ENCODE measurements around the gene COPS7B. TPM values are rescaled to one million over a fixed set of nuclear protein-coding genes. Genes with fewer than 3 reads are reported as not detected.

COPS7B gene
- polyA plus RNA-seq, 1 experiment, result 52.7 TPM

GRCh38 chr2:231794383-231794782, 8.1 kb downstream of the COPS7B start:
- Histone ChIP-seq H3K27me3 (ENCODE audit: control insufficient read depth, insufficient read depth, low read length) (no peaks in the 10 kb centered on the region), H3K36me3 (ENCODE audit: control insufficient read depth, insufficient read depth, low read length) (peaks cover 13% of the 10 kb centered on the region), H3K4me3 (ENCODE audit: low read depth, low read length) (no peak overlapping the region)
- CTCF ChIA-PET, result interaction anchor here (1.9 kb wide), 1 partner anchor 106 kb away, joined by 7 read pairs; no protein-coding TSS in a partner anchor
- TF ChIP-seq, protein P1, sequence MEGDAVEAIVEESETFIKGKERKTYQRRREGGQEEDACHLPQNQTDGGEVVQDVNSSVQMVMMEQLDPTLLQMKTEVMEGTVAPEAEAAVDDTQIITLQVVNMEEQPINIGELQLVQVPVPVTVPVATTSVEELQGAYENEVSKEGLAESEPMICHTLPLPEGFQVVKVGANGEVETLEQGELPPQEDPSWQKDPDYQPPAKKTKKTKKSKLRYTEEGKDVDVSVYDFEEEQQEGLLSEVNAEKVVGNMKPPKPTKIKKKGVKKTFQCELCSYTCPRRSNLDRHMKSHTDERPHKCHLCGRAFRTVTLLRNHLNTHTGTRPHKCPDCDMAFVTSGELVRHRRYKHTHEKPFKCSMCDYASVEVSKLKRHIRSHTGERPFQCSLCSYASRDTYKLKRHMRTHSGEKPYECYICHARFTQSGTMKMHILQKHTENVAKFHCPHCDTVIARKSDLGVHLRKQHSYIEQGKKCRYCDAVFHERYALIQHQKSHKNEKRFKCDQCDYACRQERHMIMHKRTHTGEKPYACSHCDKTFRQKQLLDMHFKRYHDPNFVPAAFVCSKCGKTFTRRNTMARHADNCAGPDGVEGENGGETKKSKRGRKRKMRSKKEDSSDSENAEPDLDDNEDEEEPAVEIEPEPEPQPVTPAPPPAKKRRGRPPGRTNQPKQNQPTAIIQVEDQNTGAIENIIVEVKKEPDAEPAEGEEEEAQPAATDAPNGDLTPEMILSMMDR (IDR thresholded peaks at IDR 0.05; ENCODE audit: insufficient read depth, low read depth, low read length), result no peak
- no peak for DNase-seq (ENCODE audit: low read depth)
- POLR2A ChIA-PET, result no interaction called here

GRCh38 chr2:231795525-231796327, 9.5 kb downstream of the COPS7B start:
- POLR2A ChIA-PET, result no interaction called here
- Histone ChIP-seq H3K36me3 (ENCODE audit: control insufficient read depth, insufficient read depth, low read length) (peaks cover 12% of the 10 kb centered on the region), H3K27me3 (ENCODE audit: control insufficient read depth, insufficient read depth, low read length) (no peaks in the 10 kb centered on the region), H3K4me3 (ENCODE audit: low read depth, low read length) (no peak overlapping the region)
- TF ChIP-seq, protein P1 (IDR thresholded peaks at IDR 0.05; ENCODE audit: insufficient read depth, low read depth, low read length), result peak; percentile 54
- DNase-seq (ENCODE audit: low read depth), result no peak
- CTCF ChIA-PET, result interaction anchor here (1.1 to 2.7 kb wide), 7 partner anchors 10 to 121 kb away, joined by 3 to 12 read pairs (median 5); partner anchors contain the start of gene COPS7B

- Histone ChIP-seq H3K36me3 (ENCODE audit: control insufficient read depth, insufficient read depth, low read length) (peaks cover 6% of the 10 kb centered on the region), H3K4me3 (ENCODE audit: low read depth, low read length) (no peak overlapping the region), H3K27me3 (ENCODE audit: control insufficient read depth, insufficient read depth, low read length) (no peaks in the 10 kb centered on the region)
- TF ChIP-seq, protein P1 (IDR thresholded peaks at IDR 0.05; ENCODE audit: insufficient read depth, low read depth, low read length), result peak; percentile 79
- DNase-seq (ENCODE audit: low read depth), result no peak
- CTCF ChIA-PET, result interaction anchor here (0.7 to 2.6 kb wide), 13 partner anchors 8 to 468 kb away, joined by 3 to 21 read pairs (median 4); no protein-coding TSS in a partner anchor
- POLR2A ChIA-PET, result no interaction called here
Measured at GRCh38 chr2:231800493-231801091, 14.3 kb downstream of the COPS7B start.

DNA sequence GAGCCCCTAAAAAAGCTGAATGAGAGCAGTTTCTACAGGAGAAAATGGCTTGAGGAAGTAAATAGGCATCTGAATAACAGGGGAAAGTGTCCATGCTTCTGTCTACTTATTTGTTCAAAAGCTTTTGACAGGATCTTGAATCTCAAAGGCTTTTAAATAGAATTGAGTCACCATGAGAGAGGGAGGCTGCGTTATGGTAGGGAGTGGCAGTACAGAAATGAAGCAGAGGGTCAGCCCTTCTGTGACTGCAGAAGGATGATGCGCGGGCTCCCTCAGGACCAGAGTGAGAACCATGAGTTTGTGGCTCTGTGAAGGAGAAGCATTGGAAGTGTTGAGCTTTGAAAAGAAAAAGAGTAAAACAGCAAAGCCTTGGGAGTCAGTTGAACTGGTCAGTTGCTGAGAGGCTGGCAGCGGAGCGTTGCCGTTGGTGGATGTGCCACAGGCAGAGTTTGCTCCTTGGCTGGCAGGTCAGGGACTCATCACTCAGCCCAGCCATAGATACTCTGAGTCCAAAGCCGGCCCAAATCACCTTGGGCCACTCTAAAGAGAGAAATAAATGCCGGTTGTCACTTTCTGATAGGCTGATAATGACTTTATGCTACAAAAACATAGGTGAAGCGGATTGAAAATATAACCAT, 17.4 kb downstream of the COPS7B start:
- Histone ChIP-seq H3K36me3 (ENCODE audit: control insufficient read depth, insufficient read depth, low read length) (peaks cover 7% of the 10 kb centered on the region), H3K27me3 (ENCODE audit: control insufficient read depth, insufficient read depth, low read length) (no peaks in the 10 kb centered on the region), H3K4me3 (ENCODE audit: low read depth, low read length) (no peak overlapping the region)
- ChIA-PET CTCF (interaction anchor here (1.2 kb wide), 1 partner anchor 47 kb away, joined by 3 read pairs; no protein-coding TSS in a partner anchor), POLR2A (no interaction called here)
- TF ChIP-seq, protein P1 (IDR thresholded peaks at IDR 0.05; ENCODE audit: insufficient read depth, low read depth, low read length), result no peak
- DNase-seq (ENCODE audit: low read depth), result no peak

DNA sequence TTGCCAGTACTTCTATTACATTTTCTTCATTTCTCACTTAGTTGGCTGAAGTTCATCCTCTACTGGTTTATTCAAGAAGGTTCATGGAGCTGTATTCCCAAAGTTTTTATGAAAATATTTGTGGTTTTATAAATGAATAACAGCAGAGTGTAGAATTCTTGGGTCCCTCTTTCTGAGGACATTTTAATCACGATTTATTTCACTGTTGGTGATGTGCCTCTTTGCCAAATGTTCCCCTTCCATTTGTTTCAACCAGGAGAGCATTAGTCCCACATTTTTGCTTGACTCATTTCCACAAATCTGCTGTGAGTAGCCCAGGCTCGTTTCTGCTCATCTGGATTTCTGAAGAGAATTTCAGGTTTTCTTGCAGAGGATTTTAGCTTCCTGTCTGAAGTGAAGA, 20.8 kb downstream of the COPS7B start:
- CTCF ChIA-PET, result interaction anchor here (1.1 to 2.4 kb wide), 6 partner anchors 10 to 93 kb away, joined by 3 to 12 read pairs (median 6); partner anchors contain the start of gene COPS7B
- TF ChIP-seq, protein P1 (IDR thresholded peaks at IDR 0.05; ENCODE audit: insufficient read depth, low read depth, low read length), result peak; percentile 9; the same call in 1 of the 2 replicates

More for the DNA sequence above, 20.8 kb downstream of the COPS7B start:
- H3K4me3 ChIP-seq (ENCODE audit: low read depth, low read length), result no peak overlapping the region
- DNase-seq (ENCODE audit: low read depth), result peak; percentile 93
- H3K36me3 ChIP-seq (ENCODE audit: control insufficient read depth, insufficient read depth, low read length), result peaks cover 5% of the 10 kb centered on the region
- POLR2A ChIA-PET, result interaction anchor here (0.6 kb wide), 2 partner anchors 139 to 182 kb away, joined by 3 to 5 read pairs; no protein-coding TSS in a partner anchor
- no peaks in the 10 kb centered on the region for H3K27me3 ChIP-seq (ENCODE audit: control insufficient read depth, insufficient read depth, low read length)
